OCI-LY1 (cell line): ENCODE results near the gene TMEM131.

Experiments
- EZH2 ChIP-seq: fragments of 200-600 bp; sonication (generic), shearing (Covaris generic); IDR thresholded peaks from 2 replicates; pipeline ENCODE4 v1.8.0; 2017; ENCODE audit warnings: borderline replicate concordance, mixed run types, mild to moderate bottlenecking, antibody characterized with exemption, low read length, moderate library complexity, mixed read lengths
- TF ChIP-seq, protein P1 (sequence below): fragments of 200-600 bp; sonication (generic), shearing (Covaris generic); IDR thresholded peaks from 2 replicates; pipeline ENCODE4 v1.5.1; 2017; ENCODE audit warnings: mild to moderate bottlenecking, antibody characterized with exemption, low read length, moderate library complexity, mixed read lengths

DNA sequence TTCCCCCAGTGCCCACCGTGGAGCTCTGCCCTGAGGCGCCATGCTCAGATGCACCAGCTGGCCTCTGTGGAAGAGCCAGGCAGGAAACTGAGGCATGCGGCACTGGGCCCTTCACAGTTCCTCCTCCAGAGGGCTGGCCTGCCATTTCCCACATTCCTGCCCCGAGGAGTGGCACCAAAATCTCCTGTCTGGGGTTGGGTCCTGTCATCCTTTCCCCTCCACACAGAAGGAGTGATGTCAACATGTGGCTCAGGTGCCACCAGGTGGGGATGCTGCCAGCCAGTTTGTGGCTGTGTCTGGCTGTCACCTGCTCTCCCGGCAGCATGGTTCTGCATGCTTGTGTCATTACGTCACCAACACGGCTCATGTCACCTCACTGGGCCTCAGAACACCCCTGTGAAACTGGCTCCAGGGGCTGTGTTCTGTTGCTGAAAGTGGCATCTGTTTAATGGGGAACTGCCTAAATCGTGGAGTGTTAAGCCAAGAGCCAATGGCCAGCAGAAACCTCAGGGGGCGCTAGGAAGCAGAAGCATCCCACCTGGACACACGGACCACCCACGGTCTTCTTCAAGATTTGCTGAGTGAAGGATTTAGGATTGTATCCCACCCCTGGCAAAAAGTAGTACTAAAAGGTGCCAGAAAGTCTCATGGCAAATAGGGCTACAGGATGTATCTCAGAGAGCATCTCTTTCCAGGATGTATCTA, 231.0 kb downstream of the TMEM131 start:
- TF ChIP-seq, protein P1, sequence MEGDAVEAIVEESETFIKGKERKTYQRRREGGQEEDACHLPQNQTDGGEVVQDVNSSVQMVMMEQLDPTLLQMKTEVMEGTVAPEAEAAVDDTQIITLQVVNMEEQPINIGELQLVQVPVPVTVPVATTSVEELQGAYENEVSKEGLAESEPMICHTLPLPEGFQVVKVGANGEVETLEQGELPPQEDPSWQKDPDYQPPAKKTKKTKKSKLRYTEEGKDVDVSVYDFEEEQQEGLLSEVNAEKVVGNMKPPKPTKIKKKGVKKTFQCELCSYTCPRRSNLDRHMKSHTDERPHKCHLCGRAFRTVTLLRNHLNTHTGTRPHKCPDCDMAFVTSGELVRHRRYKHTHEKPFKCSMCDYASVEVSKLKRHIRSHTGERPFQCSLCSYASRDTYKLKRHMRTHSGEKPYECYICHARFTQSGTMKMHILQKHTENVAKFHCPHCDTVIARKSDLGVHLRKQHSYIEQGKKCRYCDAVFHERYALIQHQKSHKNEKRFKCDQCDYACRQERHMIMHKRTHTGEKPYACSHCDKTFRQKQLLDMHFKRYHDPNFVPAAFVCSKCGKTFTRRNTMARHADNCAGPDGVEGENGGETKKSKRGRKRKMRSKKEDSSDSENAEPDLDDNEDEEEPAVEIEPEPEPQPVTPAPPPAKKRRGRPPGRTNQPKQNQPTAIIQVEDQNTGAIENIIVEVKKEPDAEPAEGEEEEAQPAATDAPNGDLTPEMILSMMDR: 0 out of 2 replicates have a peak, but pooled peaks have one; percentile 7
- TF ChIP-seq EZH2: no peak
